Hematopoietic multipotent progenitor cell (in vitro differentiated cells): Measurements from ENCODE around the gene MOCOS. TPM values are rescaled to one million over a fixed set of nuclear protein-coding genes. Genes with fewer than 3 reads are reported as not detected.

Experiments used
- total RNA-seq: library from RNA; depleted of rRNA; stranded (reverse); fragments of >200 nt; gene quantifications from one replicate; pipeline ENCODE4 v1.2.3, GENCODE V29; 2012

The MOCOS gene
- total RNA-seq, 1 donor: under 0.01 TPM

Other genes with a start within 250 kb of the MOCOS start
- gene RPRD1A, start 119.9 kb upstream of the MOCOS start, total RNA-seq: 26.4 TPM
- gene SLC39A6, start 58.2 kb upstream of the MOCOS start, total RNA-seq: 26.7 TPM
- gene ELP2, start 57.6 kb upstream of the MOCOS start, total RNA-seq: 75.7 TPM
- not detected for gene FHOD3, start 110.2 kb downstream of the MOCOS start, total RNA-seq